ENCODE results near the gene MLC1.

MLC1 gene

DNA sequence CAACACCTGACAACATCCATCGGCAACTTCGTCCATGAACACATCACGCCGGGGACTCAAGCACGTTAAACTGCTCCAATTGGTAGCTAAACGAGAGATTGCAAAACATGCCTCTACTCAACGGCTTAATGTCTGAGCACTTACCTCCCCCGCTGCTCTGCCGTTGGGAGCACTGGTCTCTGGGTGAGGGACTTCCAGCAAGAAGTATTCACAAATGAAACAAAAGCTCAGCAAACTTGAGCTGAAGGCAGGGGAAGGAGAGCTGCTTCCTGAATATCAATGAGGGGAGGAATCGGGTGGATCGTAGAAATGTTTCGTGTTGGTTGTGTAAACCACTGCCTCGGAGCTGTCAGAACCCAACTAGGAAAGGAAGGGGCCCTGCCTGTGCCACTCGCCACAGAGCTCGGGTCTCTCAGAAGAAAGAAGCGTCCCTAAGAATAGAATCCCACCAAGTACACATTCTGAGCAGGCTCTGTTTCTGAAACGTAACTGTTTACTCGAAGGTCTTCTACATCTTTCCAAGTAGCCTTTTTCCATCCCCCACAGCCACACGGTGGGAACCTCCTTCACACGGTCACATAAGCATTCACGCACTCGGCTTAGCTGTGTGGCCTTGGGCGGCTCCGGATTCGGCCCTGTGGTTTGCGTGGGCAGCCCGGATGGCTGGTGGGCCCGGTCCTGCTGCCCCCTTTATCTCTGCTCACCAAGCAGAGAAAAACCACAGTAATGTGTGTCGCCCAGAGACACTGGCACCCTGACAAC, at the start of gene MLC1:
MLC1 (minus strand) TSS at position 216 of the 762 bp plus-strand sequence. CDS start 524 bp downstream, outside the sequence.
- peak; percentile 13 for DNase-seq

DNA sequence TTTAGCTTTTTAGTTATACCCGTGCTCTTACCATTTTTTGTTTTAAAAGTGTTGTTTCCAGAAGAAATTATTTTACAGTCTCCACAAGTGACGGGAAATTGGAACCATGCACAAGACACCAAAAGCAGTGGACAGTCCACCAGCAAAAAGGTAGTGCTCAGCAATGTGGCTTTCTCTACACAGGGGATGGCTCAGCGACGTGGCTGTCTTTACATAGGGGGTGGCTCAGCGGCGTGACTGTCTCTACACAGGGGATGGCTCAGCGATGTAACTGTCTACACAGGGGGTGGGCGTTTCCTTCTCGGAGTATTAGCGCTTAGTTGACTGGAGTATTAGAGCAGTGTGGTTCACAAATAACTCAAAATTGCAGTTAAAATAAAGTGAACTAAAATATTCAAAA, 49.3 kb upstream of the MLC1 start:
- DNase-seq = no peak

DNA sequence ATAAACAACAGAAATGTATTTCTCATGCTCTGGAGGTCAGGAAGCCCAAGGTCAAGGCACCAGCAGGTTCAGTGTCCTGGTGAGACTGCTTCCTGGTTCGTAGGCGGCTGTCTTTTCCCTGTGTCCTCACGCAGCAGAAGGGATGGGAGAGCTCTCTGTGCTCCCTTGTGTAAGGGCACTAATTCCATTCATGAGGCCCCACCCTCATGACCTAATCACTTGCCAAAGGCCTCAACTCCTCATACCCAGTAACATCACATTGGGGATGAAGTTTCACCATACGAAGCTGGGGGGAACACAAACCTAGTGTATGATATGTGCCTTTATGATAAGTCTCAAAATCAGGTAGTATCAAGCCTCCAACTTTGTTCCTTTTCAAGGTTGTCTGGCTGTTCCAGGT, 46.7 kb upstream of the MLC1 start:
- no peak for DNase-seq

DNA sequence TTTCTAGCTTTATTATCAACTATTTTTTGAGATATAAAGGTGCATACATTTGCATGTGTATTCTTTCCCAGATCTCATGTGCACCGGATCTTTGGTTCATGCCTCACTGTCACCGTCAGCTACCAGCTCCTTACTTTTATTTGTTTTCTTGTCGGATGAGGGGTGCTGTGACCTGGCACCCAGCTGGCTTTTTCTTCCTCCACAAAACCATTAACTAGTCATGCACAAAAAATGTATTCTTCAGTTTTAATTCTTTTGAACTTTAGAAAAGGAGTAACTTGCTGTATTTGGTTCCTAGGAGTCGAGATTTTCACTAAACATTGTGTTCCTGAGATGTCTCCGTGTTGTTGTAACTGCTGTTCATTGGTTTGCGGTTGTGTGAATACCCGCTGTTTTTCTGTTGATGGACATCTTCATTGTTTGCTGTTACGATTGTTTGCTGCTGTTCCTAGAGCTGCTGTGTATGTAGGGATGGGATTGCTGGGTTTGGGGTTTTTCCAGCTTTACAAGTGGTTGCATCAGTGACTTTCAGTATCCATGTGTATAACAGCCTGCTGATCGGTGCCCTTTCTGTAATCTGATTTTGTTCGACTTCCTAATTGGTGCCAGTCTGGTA, 44.0 kb upstream of the MLC1 start:
- no peak for DNase-seq

DNA sequence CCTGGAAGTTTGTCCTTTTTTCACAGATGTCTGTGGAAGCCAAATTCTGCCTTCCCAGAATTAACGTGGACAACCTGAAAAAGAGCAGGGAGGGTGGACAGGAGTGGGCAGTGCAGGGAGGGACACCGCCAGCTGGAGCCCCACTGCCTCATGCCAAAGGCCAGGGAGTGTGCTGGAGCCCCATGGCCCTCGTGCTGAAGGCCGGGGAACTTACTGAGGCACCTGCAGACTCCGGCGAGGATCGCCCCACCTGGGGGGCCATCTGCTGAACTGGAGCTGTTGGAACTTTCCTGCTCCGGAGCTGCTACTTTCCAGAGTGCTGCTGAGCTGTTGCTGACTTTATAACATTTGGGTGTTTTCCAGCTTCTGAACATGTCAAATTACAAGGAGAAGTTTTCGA, 39.8 kb upstream of the MLC1 start:
- DNase-seq = no peak

DNA sequence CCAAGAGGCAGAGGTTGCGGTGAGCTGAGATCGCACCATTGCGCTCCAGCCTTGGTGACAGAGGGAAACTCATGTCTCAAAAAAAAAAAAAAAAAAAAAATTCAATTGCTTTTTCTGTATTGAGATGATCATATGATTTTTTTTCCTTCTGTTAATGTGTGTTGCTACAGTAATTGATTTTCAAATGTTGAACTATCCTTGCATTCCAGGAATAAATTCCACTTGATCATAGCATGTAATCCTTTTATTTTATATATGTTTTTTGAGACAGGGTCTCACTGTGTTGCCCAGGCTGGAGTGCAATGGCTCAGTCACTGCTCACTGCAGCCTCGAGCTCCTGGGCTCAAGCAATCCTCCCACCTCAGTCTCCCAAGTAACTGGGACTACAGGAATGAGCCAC, 37.9 kb upstream of the MLC1 start:
- DNase-seq = no peak

DNA sequence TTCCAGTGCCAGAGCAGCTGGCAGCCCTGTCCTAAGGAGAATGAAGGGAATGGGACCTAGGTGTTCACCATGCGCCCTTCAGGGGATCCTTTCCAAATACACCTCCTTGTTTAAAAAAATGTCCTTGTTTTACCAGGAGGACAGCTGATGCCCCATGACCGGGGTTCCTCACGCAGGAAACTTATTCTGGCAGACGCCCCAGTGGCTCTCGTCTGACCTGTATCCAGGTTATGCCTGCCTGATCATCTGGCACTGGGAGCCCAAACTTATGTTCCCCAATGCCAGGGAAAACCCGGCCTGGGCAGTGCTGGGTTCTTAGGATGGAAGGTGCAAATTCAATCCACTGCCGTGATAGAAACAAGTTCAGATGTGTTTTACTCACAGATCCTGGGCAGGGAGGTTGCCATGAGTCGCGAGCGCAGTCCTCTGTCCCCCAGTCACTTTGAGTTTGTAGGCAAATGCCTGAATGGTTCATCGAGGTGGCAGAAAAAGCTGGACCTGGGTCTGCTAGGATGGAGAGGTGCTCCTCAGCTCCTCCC, 36.0 kb upstream of the MLC1 start:
- DNase-seq = no peak

DNA sequence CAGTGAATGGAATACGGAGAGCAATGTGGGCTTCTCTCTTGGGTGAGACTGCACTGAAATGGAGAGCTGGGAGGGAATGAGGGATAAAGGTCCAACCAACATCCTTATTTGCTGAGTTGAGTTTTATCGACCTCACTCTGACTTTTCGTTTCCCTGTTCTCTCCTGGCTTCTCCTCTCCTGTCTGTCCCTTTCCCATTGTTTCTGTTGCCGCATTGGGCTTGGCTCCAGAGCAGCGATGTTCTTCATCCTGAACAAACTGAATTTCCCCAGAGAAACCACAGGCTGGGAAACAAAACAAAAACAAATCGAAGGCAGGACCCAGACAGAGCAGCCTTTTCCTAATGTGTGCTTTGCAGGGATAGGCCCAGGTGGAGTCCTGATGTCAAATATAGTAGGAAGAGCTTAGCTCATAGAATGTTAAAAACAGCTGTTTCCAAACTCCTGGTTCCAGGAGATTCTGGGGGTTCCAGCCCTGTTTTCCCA, 34.6 kb upstream of the MLC1 start:
- DNase-seq = no peak

DNA sequence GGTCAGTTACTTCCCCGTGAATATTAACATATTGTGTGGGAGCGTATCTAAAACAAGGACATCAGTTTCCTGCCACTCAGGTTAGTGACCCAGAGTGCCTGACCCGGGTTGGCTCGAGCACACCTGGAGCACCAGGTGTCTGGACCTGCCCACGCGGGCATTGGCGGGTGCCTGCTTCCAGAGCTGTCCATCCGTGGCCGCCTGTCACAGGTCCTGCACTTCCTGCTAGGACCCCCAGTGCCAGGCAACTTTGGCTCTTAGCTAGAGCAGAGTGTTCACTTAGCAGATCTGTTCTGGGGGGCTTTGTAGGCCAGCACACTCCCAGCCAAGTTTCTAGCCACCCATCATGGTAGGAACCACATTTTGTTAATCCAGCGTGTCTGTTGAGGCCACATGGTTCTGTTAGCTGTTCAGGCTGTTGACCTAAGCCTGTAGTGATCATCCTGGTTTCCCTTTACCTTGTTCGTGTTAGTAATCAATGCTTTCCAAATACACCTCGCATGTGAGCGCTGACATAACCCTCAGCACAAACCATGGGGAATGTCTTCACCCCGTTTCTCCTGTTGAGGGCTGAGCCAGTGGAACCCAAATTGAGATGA, 34.0 kb upstream of the MLC1 start:
- DNase-seq = no peak

DNA sequence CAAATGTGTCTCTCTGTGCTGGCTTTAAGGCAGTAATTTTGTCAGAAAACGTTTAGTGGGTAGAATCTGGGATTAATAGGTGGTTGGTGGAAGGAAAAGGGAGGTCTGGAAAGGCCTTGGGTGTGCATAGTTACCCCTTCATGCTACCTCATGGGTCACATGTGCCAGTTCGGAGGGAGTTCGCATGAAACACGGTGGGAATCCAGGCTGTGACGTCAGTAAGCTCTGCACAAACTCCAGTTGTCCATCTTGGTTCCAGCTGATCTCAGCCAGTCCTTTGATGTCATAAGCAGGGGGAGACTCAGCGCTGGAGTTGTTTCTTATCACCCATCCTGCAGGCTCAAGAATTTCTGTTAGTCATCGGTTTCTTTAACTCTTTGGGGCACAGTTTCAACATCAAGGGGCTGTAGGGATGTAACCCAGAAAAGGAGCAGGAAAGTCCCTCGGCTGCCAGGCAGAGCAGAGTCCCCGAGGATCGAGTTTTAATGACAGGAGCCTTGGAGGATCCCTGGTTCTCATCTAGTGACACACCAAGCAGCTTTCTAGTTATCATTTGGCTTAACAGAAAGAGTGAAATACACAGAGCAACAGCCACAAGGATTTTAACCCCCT, 33.4 kb upstream of the MLC1 start:
- no peak for DNase-seq

DNA sequence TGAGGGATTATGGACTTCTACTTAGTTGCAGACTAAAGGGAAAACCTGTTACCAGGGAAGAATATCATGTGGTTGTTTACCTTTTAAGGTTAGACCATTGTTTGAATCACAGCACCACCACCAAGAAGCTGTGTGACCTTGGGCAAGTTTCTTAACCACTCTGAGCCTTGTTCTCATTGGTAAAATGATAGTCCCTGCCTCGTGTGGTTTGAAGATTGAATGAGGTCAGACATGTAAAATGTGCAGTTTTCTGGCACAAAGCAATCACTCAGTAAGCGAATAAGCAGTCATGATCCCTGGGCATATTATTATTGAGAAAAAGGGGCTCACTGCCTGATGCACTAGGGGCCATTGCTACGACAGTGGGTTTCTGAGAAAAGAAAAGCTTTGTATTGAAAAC, 32.9 kb upstream of the MLC1 start:
- DNase-seq = no peak

DNA sequence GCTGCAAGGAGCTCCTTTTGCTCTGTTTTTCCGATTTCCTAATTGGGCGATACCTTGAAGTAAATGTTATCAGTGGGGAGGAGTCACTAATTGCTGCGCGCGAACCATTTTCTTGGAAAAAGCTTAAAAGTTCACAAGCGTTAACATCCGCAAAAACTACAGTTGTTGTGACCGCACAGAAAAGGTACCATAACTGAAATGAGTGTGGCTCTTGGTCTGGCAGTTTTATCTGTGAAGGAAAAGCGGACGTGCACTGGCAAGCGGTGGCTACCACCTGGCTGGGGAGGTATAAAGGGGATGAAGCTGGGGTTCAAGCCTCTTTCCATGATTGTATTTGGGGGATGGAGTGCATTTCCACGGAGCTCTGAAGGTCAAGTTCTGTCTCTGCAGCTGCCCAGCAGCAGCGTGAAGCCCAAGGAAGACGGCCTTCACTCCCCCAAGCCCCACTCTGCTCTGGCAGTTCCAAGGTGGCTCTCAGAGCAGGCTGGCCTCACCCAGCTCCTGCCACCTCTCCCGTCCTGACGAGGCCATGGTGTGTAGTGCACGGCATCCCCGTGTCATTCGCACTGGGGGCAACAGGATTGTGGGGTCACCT, 32.0 kb upstream of the MLC1 start:
- DNase-seq = no peak

DNA sequence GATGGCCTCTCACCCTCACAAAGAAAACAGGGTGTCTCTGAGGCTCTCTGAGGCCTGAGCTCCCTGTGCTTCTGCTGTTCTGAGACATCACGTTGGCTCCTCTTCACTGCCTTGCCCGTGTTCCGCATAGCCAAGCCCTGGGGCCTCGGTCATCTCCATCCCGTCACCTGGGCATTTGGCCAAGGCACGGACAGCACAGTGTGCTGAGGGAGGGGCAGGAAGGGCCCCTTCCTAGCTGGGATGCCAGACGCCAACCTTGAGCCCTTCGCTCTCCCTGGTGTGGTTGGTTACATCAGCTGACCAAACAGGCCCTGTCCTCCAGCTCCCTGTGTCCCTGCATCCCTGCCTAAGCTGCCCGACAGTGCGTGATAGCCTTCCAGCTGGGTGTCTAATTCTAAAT, 30.5 kb upstream of the MLC1 start:
- DNase-seq = no peak

DNA sequence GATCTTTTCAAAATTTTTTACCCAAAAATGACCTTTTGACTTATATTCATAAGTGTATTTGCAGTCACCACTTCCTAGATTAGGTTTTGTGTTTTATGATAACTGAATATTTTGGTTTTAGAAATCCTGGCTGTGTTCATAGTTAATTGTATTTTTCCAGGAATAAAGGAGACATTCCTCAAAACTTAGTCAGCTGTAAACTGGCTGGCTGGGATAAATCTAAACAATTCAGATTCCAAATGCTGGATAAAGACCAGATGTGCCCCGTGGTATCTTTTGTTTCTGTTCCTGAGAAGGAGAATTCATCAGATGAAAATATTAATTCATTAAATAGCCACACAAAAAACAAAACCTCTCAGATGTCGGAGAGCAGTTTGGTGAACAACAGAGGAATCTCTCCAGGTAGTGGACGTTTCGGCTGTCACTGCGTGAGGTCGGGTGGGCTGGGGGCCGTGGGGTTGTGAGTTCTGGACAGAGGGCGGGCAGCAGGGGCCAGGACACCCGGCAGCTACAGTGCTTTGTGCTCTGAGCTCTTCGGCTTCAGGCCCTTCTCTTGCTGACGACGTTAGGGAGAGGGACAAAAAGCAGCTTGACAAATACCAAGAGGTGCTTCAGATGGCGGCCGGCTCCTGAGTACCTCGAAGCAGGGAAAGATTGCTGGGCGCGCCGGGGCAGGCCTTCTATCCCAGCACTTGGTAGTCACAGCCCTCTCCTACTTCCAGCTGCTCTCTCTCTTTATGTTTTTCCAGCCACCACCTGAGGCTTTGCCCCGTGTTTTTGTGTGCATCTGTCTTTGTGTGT, 29.2 kb upstream of the MLC1 start:
- DNase-seq = no peak

DNA sequence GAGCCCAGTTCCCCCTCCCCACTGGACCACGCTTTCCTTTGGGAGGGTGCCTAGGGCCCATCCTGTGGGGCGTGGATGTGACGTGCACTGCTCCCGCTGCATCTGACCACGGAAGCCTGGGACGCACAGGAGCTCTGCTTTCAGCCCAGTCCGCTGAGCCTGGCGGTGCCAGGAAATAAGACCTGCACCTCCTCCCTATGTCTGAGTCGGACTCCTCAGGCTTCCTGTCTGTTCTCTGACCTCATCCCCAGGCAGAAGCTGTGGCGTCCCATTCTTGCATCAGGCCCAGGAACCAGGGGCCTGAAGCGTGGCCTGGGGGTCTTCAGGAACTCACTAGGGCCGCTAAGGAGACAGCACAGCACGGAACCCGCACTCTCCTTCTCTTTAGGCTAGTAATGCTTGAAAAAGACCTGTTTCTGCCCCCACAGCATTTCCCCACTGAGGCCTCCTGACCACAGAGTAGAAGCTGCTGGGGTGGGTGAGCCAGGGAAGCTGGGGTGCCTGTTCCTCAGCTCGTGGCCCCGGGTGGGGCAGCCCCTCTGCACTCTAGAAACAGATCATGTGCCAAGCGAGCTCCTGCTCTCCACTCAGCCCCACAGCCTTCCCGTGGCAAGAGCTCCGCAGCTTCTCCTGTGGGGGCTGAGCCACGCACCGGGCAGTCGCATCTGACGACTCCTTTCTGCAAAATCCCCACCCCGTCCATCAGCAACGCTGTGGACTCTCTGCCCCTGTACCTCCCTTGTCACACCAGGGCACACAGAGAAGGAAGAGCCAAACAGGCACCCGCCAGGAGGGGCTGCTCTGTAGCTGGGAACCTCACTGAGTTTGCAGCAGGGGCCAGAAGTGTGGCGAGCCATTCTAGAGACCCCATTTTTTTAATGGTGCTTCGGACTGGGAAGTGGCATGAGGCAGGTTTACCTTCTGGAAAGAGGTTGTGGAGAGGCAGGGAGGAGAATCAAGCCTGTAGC, 27.2 kb upstream of the MLC1 start:
- no peak for DNase-seq

DNA sequence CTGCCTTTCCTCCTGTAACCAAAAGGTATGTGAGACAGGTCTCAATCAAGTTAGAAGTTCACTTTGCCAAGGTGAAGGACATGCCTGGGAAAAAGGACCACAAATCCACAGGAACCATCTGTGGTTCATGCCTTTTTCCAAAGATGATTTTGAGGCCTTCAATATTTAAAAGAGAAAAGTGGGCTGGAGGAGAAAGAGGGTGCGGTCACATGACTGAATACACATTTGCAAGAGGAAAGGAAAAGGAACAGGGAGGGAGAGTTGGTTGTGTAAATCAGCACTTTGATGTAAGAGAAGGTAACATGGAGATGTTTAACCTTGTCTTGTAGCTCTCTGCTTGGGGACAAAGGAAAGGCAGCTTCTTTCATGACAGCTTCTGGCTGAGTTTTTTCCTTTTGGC, 25.8 kb upstream of the MLC1 start:
- DNase-seq = no peak

DNA sequence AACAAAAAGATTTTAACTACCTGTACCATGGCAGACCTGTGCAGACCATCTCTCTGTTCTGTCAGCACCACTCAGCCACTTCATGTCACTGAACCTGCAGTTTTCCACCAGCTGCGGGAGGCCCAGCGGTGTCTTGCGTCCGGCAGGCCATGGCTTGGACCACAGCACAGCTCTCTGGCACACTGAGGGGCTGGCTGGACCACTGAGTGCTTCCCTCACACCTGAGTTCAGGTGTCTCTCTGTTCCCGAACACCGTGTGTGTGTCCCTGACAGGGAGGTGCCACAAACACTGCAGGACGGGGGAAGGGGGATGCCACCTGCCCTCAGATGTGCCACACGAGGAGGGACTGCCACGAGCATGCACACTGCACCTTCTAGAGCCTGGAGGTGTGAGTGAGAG, 22.3 kb upstream of the MLC1 start:
- no peak for DNase-seq

DNA sequence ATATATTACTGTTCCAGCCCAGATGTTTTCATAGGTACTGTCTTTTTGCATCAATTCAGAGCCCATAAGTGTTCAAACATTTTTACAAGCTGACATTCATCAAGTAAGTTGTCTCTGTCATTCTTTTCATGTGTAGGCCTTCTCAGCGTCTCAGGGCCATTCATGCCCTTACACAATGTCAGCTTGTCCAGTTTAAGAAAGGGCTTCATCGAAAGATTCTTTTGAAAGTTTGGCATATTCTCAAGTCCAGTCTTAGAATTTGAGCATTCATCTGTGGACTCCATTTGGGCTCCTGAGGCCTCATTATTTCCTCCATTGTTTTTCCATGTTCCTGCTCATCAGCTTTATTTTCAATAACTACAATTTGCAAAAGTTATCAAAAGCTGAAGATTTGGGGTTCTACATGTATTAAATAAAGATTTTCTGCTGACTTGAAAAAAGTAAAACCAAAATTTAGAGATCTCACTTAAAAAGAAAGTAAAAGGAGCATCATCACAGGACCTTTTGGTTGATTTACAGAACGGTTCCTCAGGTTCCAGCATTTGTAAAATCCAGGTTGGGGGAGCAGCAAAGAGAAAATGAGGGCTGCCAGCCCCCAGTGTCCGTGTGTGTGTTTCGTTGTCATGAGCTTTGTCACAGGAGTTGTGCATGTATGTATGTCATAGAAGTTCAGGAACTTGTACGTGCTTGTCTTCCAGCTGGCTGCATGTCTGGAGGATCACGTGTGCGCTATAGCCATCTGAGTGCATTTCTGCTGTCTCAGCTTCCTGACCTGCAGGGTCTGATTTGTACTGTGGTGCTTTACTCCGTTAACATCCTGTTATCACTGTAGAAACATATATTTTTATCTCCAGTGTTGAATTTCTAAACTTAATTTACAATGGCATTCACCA, 20.2 kb upstream of the MLC1 start:
- peak; percentile 17 for DNase-seq

DNA sequence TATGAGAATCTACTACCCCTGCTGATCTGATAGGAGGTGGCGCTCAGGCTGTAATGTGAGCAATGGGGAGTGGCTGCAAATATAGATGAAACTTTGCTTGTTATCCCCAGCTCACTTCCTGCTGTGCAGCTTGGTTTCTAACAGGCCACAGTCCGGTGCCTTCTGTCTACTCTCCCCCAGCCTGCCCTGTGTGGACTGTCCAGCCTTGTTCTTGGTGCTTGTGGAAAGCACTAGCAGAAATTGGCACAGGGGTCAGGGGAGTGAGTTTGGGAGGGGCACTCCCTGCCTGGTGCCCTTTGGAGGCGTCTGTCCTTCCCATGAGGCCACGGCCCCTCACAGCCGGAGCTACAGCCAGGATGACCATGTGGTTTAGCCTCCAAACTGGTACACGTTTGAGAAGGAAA, 18.9 kb upstream of the MLC1 start:
- DNase-seq = no peak

DNA sequence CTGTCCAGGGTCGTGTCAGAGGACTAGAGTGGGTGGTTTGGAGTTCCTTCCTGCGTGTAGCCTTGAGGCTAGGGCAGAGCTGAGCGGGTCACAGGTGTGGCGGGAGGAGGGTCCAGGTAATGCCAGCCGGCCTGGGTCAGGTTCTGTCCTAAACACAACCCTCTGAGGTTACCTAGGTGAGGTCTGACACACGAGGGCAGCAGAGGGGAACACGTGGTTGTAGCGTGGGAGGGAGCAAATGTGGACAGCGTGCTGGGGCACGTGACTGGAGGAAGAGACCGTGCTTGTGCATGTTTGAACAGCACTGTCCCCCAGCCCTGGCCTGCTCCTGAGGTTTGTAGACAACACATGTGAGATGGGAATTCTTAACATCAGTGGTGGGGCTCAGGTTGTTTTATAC, 17.7 kb upstream of the MLC1 start:
- DNase-seq = no peak

All from CD4-positive, alpha-beta T cell treated with Interleukin-4 for 4 hours (primary cell).